ENCODE results near the gene FOXE3.
A peak's percentile ranks its signal among the peaks of the same experiment; 100 is the strongest.

Gene FOXE3

DNA sequence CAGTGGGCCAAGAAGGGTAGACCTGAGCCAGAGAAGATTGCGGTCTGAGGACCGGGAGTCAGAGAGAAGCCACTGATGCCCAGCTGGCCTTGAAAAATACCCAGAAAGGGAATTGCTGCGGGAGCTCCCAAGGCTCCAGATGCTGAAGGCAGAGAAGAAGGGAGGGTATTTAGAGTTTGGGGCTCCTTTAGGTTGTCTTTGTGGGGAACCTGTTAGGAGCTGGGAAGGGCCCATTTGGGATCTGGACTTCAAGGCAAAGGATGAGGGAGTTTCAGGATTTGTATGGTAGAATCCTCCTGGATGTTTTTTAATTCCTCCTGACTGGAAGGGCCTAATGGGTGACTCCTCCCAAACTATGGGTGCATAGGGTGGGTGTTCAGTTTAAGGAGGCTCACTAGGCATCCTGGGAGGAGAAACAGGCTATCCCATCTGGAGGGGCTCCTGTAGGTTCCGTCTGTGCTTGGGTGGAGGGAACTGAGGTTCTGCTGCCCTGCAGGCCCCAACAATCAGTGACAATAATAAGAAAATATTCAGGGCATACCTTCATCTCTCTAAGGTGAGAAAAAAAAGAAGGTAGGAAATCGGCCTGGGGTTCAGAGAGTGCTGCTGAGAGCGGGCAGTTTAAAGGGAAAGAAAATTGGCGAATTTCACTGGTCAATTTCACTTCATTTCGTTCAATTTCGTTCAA is 26.9 kb downstream of the FOXE3 start:
- in situ Hi-C loops (cut with MboI; ENCODE audit: low sequenced_read_pairs, unreplicated experiment) = loop anchor here (10.0 kb wide), 1 partner anchor 262 kb away; no protein-coding TSS in a partner anchor
- DNase-seq (ENCODE audit: low spot score) = no peak
- TF ChIP-seq, protein P1, sequence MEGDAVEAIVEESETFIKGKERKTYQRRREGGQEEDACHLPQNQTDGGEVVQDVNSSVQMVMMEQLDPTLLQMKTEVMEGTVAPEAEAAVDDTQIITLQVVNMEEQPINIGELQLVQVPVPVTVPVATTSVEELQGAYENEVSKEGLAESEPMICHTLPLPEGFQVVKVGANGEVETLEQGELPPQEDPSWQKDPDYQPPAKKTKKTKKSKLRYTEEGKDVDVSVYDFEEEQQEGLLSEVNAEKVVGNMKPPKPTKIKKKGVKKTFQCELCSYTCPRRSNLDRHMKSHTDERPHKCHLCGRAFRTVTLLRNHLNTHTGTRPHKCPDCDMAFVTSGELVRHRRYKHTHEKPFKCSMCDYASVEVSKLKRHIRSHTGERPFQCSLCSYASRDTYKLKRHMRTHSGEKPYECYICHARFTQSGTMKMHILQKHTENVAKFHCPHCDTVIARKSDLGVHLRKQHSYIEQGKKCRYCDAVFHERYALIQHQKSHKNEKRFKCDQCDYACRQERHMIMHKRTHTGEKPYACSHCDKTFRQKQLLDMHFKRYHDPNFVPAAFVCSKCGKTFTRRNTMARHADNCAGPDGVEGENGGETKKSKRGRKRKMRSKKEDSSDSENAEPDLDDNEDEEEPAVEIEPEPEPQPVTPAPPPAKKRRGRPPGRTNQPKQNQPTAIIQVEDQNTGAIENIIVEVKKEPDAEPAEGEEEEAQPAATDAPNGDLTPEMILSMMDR (IDR thresholded peaks at IDR 0.05; ENCODE audit: borderline replicate concordance, control extremely low read depth, extremely low read depth, insufficient read depth, missing control alignments) = no peak

DNA sequence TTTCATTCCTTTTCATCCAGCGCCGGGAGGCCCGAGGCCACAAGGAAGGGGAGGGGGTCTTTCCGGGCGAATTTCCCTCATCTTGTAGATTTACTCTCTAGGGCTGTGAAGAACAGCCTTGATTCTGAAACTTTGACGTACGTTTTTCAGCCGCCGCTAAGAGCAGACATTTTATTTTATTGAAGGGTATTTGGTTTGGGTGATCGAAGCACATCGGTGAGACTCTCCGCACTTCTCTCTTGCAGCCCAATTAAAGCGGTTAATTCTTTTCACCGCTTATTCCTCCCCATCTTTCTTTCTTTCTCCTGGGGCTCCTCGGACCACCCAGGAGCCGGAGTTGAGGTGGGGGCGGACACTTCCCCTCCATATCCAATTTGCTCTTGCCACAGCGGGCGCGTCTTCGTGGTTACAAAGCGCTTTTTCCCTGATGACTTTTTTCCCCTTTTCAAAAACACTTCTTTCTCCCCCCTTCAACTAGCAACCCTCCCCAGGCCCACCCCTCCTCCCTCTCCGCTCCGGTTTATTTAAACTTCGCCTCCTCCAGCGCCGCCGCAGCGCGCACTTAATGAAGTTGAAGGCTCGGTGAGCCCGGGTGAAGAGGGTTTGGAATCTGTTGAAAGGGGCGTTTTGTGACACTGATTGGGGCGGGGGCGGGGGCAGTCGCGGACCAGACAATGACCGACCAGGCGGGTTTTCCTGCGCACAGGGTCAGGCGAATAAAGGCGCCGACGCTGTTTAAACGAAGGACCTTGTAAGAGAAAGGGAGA is 27.6 kb downstream of the FOXE3 start:
- TF ChIP-seq, protein P1 (IDR thresholded peaks at IDR 0.05; ENCODE audit: borderline replicate concordance, control extremely low read depth, extremely low read depth, insufficient read depth, missing control alignments) = no peak
- in situ Hi-C loops (cut with MboI; ENCODE audit: low sequenced_read_pairs, unreplicated experiment) = loop anchor here (10.0 kb wide), 1 partner anchor 261 kb away; no protein-coding TSS in a partner anchor
- DNase-seq (ENCODE audit: low spot score) = no peak

DNA sequence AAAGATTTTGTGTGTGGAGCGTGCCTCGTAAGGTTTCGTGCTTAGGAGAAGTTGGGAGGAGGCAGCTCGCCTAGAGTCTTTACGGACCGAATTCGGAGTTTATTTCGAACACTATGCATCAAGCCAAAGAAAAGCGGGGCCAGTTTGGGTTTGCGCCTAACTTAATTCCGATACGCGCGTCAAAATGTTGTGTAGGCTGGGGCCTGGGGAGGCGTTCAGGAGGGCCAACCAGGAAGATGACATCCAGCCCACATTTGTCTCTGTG is 28.1 kb downstream of the FOXE3 start:
- in situ Hi-C loops (cut with MboI; ENCODE audit: low sequenced_read_pairs, unreplicated experiment) = loop anchor here (10.0 kb wide), 1 partner anchor 261 kb away; no protein-coding TSS in a partner anchor
- TF ChIP-seq, protein P1 (IDR thresholded peaks at IDR 0.05; ENCODE audit: borderline replicate concordance, control extremely low read depth, extremely low read depth, insufficient read depth, missing control alignments) = no peak
- no peak for DNase-seq (ENCODE audit: low spot score)

DNA sequence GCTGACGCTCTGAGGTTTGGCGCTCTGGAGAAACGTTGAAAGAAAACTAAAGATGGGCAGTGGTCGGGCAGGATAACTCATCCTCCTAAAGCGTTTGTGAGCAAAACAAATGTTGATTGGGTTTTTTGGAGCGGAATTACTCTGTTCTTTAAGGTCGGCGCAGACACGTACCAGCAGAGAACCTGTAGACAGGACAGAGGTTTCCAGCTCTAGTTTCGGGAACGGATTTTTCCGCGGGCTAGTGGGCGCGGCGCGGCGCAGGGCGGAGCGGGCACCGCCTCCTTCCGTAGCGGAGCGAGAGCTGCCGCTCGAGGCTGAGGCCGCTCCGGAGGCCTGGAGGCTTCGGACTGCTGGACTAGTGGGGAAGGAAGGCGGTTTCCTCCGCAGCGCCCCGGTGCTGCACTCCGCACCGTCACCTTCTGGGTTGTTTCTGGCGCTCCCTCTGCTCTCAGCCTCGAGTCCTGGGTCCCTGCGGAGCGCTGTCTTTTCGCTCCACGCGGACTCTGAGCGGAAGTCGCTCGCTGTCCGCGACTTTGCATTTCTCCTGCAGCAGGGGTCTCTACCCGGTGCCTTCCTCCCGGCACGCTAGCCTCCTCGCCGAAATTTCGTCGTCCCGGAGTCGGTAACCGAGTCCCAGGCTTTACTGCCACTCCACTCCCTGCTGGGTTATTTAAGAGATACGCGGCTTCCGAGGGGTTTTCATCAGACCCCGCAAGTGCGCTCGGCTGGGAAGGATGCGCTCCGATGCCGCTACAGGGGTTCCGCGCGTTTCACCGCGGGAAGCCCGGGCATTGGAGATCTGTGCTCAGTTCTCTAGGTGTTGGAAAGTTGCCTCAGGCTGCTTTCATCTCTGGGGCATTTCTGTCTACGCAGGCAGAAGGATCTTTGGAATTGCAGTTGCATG is 28.7 kb downstream of the FOXE3 start:
- peak; percentile 45 for DNase-seq (ENCODE audit: low spot score)
- in situ Hi-C loops (cut with MboI; ENCODE audit: low sequenced_read_pairs, unreplicated experiment) = loop anchor here (10.0 kb wide), 1 partner anchor 260 kb away; no protein-coding TSS in a partner anchor
- TF ChIP-seq, protein P1 (IDR thresholded peaks at IDR 0.05; ENCODE audit: borderline replicate concordance, control extremely low read depth, extremely low read depth, insufficient read depth, missing control alignments) = no peak

DNA sequence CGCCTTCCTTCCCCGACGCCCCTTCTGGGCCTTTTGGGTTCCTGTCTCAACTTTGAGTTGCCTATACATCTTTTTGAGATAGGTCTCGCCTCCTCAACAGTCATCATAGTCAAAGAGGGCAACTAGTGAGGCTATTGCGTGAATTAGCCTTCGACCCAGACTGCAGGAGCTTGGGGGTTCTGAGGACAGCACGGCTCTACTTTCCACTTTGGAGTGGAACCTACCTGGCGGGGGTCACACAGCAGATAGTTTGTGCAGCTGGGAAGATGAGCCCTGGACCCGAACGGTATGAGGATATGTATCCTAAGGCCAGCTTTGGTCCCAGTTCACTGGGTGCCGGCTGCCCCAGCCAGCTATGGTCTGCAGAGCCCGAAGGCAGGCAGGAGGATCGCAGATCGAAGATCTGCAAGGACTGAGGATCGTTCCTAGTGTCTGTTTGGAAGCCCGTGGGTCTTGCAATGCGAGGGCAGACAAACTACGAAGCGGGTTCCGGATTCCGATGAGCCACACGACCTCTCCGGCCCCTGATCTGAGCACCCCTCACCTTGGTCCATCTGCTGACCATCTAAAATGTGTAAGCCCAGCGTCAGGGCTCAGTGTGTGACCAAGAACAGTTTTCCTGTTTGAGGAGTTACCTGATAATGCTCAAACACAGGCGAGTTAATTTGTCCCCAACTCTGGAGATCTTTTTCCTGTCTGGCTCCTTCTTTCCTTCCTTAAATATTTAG is 29.9 kb downstream of the FOXE3 start:
- in situ Hi-C loops (cut with MboI; ENCODE audit: low sequenced_read_pairs, unreplicated experiment) = loop anchor here (10.0 kb wide), 1 partner anchor 259 kb away; no protein-coding TSS in a partner anchor
- TF ChIP-seq, protein P1 (IDR thresholded peaks at IDR 0.05; ENCODE audit: borderline replicate concordance, control extremely low read depth, extremely low read depth, insufficient read depth, missing control alignments) = no peak
- no peak for DNase-seq (ENCODE audit: low spot score)

All from GM13976 (cell line).